WTC11 (cell line): Measurements from ENCODE around the gene CFAP77. TPM values are rescaled to one million over a fixed set of nuclear protein-coding genes. Genes with fewer than 3 reads are reported as not detected.

Experiments
- ATAC-seq: fragments of 200-7000 bp; cut with Tn5 transposase; 2 replicates; pipeline ENCODE4 v1.10.0; 2021; ENCODE audit warnings: mild to moderate bottlenecking, moderate library complexity
- CTCF ChIA-PET: fragments of 300-600 bp; sonication (Branson Sonifier 250); formaldehyde crosslinking; loops from one replicate; lab custom pipeline; 2021; ENCODE audit warnings: antibody characterized with exemption; lab: Charles Lee
- POLR2A ChIA-PET: fragments of 350-600 bp; sonication (Branson Sonifier 250); formaldehyde crosslinking; loops from one replicate; lab custom pipeline; 2021; ENCODE audit warnings: antibody characterized with exemption; lab: Charles Lee
- DNase-seq: peaks from one replicate; pipeline ENCODE4 v3.0.0; 2021; ENCODE audit warnings: low spot score
- H3K27ac Mint-ChIP-seq: 2 replicates; pipeline ENCODE4 v1.8.0; 2021; ENCODE audit warnings: mixed read lengths
- H3K27me3 Mint-ChIP-seq: 2 replicates; pipeline ENCODE4 v1.8.0; 2021; ENCODE audit warnings: low read depth, mild to moderate bottlenecking, moderate library complexity, mixed read lengths
- H3K36me3 Mint-ChIP-seq: 2 replicates; pipeline ENCODE4 v1.8.0; 2021; ENCODE audit warnings: mixed read lengths
- H3K4me1 Mint-ChIP-seq: 2 replicates; pipeline ENCODE4 v1.8.0; 2022; ENCODE audit warnings: mixed read lengths
- H3K4me3 Mint-ChIP-seq: 2 replicates; pipeline ENCODE4 v1.8.0; 2021; ENCODE audit warnings: mild to moderate bottlenecking, moderate library complexity, mixed read lengths
- H3K9me3 Mint-ChIP-seq: 2 replicates; pipeline ENCODE4 v1.8.0; 2021; ENCODE audit warnings: mixed read lengths
- CBFB ChIP-seq: sonication (generic); formaldehyde crosslinking; IDR thresholded peaks from 2 replicates; pipeline ENCODE4 v1.8.1; 2022; ENCODE audit warnings: mild to moderate bottlenecking, low read depth, missing genetic modification reagents
- ESRRA ChIP-seq: sonication (generic); formaldehyde crosslinking; IDR thresholded peaks from 2 replicates; pipeline ENCODE4 v1.8.1; 2022; ENCODE audit warnings: mild to moderate bottlenecking, missing genetic modification reagents, borderline replicate concordance
- FOXJ3 ChIP-seq: sonication (generic); formaldehyde crosslinking; IDR thresholded peaks from 2 replicates; pipeline ENCODE4 v1.9.0; 2021; ENCODE audit warnings: missing genetic modification reagents, mild to moderate bottlenecking, borderline replicate concordance
- MXD4 ChIP-seq: fragments of 250-450 bp; sonication (Bioruptor Pico); IDR thresholded peaks from 2 replicates; pipeline ENCODE4 v1.8.0; 2021; ENCODE audit warnings: mild to moderate bottlenecking, moderate library complexity, borderline replicate concordance
- MYBL2 ChIP-seq: sonication (generic); formaldehyde crosslinking; IDR thresholded peaks from 2 replicates; pipeline ENCODE4 v1.8.1; 2023; ENCODE audit warnings: mild to moderate bottlenecking, moderate library complexity, missing genetic modification reagents
- NR2C2 ChIP-seq: sonication (generic); formaldehyde crosslinking; IDR thresholded peaks from 2 replicates; pipeline ENCODE4 v1.8.0; 2022; ENCODE audit warnings: mild to moderate bottlenecking, missing genetic modification reagents
- RORB ChIP-seq: fragments of 250-450 bp; sonication (Bioruptor Pico); IDR thresholded peaks from 2 replicates; pipeline ENCODE4 v1.9.0; 2021; ENCODE audit warnings: mild to moderate bottlenecking
- SOX15 ChIP-seq: fragments of 250-450 bp; sonication (Bioruptor Pico); IDR thresholded peaks from 2 replicates; pipeline ENCODE4 v1.9.0; 2021; ENCODE audit warnings: mild to moderate bottlenecking
- ZNF263 ChIP-seq: sonication (generic); formaldehyde crosslinking; IDR thresholded peaks from 2 replicates; pipeline ENCODE4 v1.8.1; 2022; ENCODE audit warnings: low read depth, mild to moderate bottlenecking, moderate library complexity, missing genetic modification reagents
- ZNF423 ChIP-seq: fragments of 250-450 bp; sonication (Bioruptor Pico); IDR thresholded peaks from 2 replicates; pipeline ENCODE4 v2.1.2; 2022; ENCODE audit warnings: mild to moderate bottlenecking, moderate library complexity
- ZNF671 ChIP-seq: fragments of 250-450 bp; sonication (Bioruptor Pico); IDR thresholded peaks from 2 replicates; pipeline ENCODE4 v1.8.0; 2021; ENCODE audit warnings: mild to moderate bottlenecking
- total RNA-seq: library from RNA; stranded (reverse); gene quantifications from 3 replicates; pipeline ENCODE4 v1.2.3, GENCODE V29; 2021
- TF ChIP-seq, protein P1 (sequence below): sonication (generic); formaldehyde crosslinking; IDR thresholded peaks from 2 replicates; pipeline ENCODE4 v1.8.1; 2023; ENCODE audit warnings: mild to moderate bottlenecking, moderate library complexity, missing genetic modification reagents
- TF ChIP-seq, protein P2 (sequence below): sonication (generic); formaldehyde crosslinking; IDR thresholded peaks from 2 replicates; pipeline ENCODE4 v1.8.0; 2023; ENCODE audit warnings: missing genetic modification reagents
- TF ChIP-seq, protein P3 (sequence below): fragments of 250-450 bp; sonication (Bioruptor Pico); IDR thresholded peaks from 2 replicates; pipeline ENCODE4 v1.9.0; 2021; ENCODE audit warnings: mild to moderate bottlenecking
- TF ChIP-seq, protein P4 (sequence below): sonication (generic); formaldehyde crosslinking; IDR thresholded peaks from 2 replicates; pipeline ENCODE4 v1.8.0; 2022; ENCODE audit warnings: mild to moderate bottlenecking, missing genetic modification reagents
- TF ChIP-seq, protein P5 (sequence below): fragments of 250-450 bp; sonication (Bioruptor Pico); conservative IDR thresholded peaks from 2 replicates; pipeline ENCODE4 v1.9.0; 2021; ENCODE audit warnings: mild to moderate bottlenecking
- TF ChIP-seq, protein P6 (sequence below): sonication (generic); formaldehyde crosslinking; conservative IDR thresholded peaks from 2 replicates; pipeline ENCODE4 v1.8.1; 2022; ENCODE audit warnings: mild to moderate bottlenecking, missing genetic modification reagents
- TF ChIP-seq, protein P7 (sequence below): sonication (generic); formaldehyde crosslinking; IDR thresholded peaks from 2 replicates; pipeline ENCODE4 v1.8.1; 2022; ENCODE audit warnings: mild to moderate bottlenecking, moderate library complexity, missing genetic modification reagents
- TF ChIP-seq, protein P8 (sequence below): sonication (generic); formaldehyde crosslinking; IDR thresholded peaks from 2 replicates; pipeline ENCODE4 v1.8.0; 2022; ENCODE audit warnings: mild to moderate bottlenecking, missing genetic modification reagents
- TF ChIP-seq, protein P9 (sequence below): sonication (generic); formaldehyde crosslinking; IDR thresholded peaks from 2 replicates; pipeline ENCODE4 v1.8.1; 2023; ENCODE audit warnings: mild to moderate bottlenecking, missing genetic modification reagents

Gene CFAP77
- total RNA-seq, 1 experiment from 2014 or later, result 1.2 TPM

DNA sequence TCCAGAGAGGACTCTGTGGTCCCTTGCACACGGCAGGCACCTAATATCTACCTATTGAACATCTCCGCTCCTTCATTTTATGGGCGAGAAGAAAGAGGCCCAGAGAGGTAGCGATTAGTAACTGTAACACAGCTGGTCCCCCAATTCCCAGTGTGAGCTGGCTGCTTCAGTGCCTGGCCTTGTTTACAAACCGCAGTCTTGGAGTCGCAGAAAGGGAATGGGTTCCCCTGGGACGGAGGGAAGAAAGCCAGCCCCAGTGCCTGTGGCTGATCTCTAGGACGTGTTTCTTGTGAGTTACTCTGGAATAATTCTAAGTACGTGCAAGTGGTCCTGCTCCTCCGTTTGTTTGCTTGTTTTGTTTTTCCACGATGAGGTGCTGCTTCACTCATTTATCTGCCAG is 52.0 kb downstream of the CFAP77 start:
- H3K27ac Mint-ChIP-seq, result no peak overlapping the region
- H3K9me3 Mint-ChIP-seq, result no peaks in the 10 kb centered on the region
- ChIA-PET POLR2A (no interaction called here), CTCF (no interaction called here)
- DNase-seq (no peak), ATAC-seq (no peak)
- H3K27me3 Mint-ChIP-seq, result no peaks in the 10 kb centered on the region
- TF ChIP-seq RORB (CRISPR knock-in tag) (no peak), ESRRA (CRISPR knock-in tag) (no peak), NR2C2 (CRISPR knock-in tag) (no peak), FOXJ3 (CRISPR knock-in tag) (no peak), MYBL2 (CRISPR knock-in tag) (no peak), ZNF423 (CRISPR knock-in tag) (no peak), ZNF671 (no peak), CBFB (CRISPR knock-in tag) (no peak), MXD4 (no peak), ZNF263 (CRISPR knock-in tag) (no peak), SOX15 (CRISPR knock-in tag) (no peak)
- TF ChIP-seq, protein P1, sequence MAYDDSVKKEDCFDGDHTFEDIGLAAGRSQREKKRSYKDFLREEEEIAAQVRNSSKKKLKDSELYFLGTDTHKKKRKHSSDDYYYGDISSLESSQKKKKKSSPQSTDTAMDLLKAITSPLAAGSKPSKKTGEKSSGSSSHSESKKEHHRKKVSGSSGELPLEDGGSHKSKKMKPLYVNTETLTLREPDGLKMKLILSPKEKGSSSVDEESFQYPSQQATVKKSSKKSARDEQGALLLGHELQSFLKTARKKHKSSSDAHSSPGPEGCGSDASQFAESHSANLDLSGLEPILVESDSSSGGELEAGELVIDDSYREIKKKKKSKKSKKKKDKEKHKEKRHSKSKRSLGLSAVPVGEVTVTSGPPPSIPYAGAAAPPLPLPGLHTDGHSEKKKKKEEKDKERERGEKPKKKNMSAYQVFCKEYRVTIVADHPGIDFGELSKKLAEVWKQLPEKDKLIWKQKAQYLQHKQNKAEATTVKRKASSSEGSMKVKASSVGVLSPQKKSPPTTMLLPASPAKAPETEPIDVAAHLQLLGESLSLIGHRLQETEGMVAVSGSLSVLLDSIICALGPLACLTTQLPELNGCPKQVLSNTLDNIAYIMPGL (CRISPR knock-in tag), result no peak
- TF ChIP-seq, protein P2, sequence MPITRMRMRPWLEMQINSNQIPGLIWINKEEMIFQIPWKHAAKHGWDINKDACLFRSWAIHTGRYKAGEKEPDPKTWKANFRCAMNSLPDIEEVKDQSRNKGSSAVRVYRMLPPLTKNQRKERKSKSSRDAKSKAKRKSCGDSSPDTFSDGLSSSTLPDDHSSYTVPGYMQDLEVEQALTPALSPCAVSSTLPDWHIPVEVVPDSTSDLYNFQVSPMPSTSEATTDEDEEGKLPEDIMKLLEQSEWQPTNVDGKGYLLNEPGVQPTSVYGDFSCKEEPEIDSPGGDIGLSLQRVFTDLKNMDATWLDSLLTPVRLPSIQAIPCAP, result no peak
- TF ChIP-seq, protein P3, sequence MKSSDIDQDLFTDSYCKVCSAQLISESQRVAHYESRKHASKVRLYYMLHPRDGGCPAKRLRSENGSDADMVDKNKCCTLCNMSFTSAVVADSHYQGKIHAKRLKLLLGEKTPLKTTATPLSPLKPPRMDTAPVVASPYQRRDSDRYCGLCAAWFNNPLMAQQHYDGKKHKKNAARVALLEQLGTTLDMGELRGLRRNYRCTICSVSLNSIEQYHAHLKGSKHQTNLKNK (CRISPR knock-in tag), result no peak
- TF ChIP-seq, protein P4, sequence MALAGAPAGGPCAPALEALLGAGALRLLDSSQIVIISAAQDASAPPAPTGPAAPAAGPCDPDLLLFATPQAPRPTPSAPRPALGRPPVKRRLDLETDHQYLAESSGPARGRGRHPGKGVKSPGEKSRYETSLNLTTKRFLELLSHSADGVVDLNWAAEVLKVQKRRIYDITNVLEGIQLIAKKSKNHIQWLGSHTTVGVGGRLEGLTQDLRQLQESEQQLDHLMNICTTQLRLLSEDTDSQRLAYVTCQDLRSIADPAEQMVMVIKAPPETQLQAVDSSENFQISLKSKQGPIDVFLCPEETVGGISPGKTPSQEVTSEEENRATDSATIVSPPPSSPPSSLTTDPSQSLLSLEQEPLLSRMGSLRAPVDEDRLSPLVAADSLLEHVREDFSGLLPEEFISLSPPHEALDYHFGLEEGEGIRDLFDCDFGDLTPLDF (CRISPR knock-in tag), result no peak
- TF ChIP-seq, protein P5, sequence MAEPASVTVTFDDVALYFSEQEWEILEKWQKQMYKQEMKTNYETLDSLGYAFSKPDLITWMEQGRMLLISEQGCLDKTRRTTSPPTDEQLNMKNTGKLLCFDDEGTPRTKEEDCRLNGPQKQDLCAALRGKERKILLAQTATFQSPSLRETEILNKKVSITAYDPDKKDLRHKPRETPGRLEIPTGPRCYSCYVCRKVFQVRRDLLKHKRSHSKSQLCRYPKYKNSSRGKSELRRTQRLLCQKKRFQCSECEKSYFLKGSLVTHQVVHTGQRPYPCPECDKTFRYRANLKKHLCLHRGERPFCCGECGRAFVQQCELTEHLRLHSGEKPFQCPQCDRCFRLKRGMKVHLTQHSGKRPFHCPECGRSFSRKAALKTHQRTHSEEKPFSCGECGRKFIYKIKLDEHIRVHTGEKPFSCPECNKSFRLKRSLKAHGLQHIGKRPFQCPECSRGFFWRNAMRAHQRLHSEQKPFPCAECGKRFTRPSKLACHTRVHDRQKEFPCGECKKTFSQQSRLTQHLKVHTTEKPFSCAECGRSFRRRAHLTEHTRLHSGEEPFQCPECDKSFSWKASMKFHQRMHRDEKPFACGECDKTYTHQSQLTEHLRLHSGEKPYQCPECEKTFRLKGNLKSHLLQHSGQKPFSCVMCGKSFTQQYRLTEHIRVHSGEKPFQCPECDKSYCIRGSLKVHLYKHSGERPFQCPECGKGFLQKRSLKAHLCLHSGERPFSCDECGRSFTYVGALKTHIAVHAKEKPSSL (CRISPR knock-in tag), result no peak
- TF ChIP-seq, protein P6, sequence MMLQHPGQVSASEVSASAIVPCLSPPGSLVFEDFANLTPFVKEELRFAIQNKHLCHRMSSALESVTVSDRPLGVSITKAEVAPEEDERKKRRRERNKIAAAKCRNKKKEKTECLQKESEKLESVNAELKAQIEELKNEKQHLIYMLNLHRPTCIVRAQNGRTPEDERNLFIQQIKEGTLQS (CRISPR knock-in tag), result no peak
- TF ChIP-seq, protein P7, sequence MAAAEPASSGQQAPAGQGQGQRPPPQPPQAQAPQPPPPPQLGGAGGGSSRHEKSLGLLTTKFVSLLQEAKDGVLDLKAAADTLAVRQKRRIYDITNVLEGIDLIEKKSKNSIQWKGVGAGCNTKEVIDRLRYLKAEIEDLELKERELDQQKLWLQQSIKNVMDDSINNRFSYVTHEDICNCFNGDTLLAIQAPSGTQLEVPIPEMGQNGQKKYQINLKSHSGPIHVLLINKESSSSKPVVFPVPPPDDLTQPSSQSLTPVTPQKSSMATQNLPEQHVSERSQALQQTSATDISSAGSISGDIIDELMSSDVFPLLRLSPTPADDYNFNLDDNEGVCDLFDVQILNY (CRISPR knock-in tag), result no peak
- TF ChIP-seq, protein P8, sequence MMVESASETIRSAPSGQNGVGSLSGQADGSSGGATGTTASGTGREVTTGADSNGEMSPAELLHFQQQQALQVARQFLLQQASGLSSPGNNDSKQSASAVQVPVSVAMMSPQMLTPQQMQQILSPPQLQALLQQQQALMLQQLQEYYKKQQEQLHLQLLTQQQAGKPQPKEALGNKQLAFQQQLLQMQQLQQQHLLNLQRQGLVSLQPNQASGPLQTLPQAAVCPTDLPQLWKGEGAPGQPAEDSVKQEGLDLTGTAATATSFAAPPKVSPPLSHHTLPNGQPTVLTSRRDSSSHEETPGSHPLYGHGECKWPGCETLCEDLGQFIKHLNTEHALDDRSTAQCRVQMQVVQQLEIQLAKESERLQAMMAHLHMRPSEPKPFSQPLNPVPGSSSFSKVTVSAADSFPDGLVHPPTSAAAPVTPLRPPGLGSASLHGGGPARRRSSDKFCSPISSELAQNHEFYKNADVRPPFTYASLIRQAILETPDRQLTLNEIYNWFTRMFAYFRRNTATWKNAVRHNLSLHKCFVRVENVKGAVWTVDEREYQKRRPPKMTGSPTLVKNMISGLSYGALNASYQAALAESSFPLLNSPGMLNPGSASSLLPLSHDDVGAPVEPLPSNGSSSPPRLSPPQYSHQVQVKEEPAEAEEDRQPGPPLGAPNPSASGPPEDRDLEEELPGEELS (CRISPR knock-in tag), result no peak
- TF ChIP-seq, protein P9, sequence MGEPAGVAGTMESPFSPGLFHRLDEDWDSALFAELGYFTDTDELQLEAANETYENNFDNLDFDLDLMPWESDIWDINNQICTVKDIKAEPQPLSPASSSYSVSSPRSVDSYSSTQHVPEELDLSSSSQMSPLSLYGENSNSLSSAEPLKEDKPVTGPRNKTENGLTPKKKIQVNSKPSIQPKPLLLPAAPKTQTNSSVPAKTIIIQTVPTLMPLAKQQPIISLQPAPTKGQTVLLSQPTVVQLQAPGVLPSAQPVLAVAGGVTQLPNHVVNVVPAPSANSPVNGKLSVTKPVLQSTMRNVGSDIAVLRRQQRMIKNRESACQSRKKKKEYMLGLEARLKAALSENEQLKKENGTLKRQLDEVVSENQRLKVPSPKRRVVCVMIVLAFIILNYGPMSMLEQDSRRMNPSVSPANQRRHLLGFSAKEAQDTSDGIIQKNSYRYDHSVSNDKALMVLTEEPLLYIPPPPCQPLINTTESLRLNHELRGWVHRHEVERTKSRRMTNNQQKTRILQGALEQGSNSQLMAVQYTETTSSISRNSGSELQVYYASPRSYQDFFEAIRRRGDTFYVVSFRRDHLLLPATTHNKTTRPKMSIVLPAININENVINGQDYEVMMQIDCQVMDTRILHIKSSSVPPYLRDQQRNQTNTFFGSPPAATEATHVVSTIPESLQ, result no peak
- H3K4me1 Mint-ChIP-seq, result no peaks in the 10 kb centered on the region
- H3K4me3 Mint-ChIP-seq, result no peak overlapping the region
- no peaks in the 10 kb centered on the region for H3K36me3 Mint-ChIP-seq
